ENCODE results near the gene HPCAL1.

HPCAL1 gene

DNA sequence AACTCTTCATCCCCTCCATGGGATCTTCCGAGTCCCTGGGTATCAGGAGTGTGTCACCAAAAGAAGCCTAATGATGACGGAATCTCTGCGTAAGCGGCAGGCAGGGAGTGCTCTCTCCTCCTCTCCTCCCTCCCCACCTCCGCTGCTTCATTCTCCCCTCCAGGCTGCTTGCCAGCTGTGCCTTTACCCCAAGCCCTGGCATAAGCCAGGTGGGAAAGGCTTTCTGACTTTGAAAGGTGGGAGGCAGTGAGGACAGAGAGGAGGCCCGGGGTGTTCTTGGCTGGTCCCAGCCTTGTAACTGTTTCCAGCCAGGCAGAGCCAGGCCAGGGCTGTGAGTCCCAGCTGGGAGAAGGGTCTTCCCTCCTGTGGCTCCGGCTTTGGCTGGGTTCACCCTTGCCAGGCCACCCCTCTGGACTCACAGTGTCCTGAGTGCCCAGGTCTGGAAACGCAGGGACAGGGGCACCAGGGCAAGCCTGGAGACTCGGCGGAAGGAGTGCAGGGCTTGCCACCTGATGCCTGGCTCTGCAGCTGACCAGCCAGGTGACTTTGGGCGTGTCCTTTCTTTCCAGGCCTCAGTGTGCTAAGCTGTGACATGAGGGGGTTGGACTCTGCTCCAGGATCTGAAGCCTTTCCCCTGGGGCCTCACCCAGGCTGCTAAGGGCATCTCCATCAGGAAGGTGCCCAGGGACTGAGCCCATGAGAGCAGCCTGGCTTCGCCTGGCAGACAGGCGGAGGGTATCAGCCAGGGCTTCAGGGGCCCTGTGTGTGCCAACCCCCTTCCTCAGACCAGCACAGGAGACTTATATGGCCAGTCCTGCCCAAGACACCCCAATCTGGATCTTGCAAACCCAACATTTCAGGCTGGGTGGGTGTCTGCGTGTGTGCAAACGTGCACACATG lies 32.7 kb upstream of the HPCAL1 start:
- DNase-seq, result no peak

DNA sequence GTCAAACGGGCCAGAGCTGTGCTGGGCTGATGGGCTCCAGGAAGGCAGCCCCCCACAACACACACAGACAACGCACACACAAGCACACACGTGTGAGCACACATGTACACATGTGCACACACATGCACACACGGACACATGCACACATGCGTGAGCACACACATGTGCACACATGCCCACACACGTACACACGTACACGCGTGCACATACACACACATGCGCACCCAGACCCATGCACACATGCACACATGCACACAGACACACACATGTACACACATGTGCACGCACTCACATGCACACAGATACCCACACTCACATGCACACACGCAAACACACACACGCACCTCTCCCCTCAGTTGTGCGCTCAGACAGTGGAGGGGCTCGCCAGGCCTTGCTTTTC lies 31.2 kb upstream of the HPCAL1 start:
- no peak for DNase-seq

DNA sequence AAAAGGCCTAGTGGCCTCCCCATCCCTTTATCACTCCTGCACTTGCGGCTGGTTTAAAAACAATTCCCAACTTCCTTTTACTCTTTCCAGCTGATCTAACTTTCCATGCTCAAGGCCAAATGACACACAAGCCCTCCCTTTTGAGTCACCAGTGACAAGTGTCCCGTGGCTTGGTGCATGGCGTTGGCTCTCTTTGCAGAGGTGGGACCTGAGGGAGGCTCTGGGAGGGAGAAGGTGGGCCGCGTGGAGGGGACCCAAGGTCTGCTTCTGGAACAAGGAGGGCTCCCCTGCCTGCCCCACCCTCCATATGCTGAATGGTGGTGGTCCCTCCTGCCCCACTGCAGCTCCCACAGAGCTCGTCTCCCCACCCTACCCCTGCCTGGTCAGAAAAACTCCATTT lies 30.8 kb upstream of the HPCAL1 start:
- no peak for DNase-seq

DNA sequence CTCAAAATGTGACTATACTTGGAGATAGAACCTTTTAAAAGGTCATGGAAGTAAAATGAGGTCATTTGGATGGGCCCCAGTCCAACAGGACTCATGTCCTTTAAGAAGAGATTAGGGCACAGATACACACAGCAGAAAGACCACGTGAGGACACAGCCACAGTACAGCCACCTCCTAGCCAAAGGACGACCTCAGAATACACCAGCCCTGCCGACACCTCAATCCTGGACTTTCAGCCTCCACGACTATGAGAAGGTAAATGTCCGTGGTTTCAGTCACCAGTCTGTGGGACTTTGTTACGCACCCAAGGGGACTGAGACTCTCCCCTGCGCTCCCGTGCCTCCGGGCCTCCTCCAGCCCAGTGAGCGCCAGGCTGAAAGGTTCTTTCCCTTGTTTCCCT lies 30.2 kb upstream of the HPCAL1 start:
- DNase-seq, result no peak

DNA sequence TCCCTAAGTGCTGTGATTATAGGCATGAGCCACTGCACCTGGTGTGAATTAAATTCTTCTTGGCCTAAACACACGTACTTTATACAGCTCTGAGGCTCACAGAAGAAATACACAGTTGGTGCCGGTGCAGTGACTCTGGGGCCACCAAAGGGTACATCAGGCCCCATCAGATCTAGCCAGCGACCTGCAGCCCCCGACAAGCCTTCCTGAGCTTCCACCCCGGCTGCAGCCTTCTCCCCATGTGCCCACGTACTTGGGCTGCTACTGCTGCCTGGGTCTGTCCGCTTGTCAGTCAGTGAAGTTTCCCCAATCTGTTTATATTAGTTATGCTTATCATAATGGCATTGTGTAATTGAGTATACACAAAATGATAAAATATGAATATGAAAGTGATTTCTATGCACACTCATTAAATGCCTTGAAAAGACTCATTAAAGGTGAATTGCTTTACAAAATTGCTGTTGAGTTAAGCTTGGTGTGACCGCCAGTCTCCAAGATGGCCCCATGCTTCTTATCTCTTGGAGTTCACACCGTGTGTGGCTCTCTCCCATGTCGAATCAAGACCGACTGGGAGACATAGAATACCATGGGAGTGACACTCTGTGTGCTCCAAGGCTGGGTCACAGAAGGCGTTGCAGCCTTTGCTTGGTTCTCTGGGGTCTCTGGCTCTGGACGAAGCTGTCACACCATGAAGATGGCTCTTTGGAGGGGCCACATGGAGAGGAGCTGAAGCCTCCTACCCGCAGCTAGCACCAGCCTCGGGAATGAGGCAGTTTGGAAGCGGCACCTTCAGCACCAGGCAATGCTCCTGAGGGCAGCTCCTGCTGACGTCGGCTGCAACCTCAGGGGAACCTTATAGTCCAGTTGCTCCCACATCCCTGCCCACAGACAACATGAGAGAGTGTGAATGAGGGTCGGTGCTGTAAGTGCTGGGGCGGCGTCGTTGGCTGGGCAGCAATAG lies 29.2 kb upstream of the HPCAL1 start:
- no peak for DNase-seq

DNA sequence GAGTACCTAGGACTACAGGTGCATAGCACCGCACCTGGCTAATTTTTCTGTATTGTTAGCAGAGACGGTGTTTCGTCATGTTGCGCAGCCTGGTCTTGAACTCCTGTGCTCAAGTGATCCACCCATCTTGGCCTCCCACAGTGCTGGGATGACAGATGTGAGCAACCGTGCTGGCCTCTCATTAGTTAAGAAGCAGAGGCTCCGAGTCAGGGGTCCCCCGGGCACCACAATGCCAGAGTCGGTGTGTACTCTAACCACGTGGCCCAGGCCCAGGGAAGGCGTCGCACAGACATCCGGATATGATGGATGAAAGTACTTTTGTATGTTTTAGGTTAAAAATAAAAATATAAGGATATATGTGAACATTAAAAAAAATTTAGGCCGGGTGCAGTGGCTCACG lies 28.3 kb upstream of the HPCAL1 start:
- DNase-seq, result no peak

DNA sequence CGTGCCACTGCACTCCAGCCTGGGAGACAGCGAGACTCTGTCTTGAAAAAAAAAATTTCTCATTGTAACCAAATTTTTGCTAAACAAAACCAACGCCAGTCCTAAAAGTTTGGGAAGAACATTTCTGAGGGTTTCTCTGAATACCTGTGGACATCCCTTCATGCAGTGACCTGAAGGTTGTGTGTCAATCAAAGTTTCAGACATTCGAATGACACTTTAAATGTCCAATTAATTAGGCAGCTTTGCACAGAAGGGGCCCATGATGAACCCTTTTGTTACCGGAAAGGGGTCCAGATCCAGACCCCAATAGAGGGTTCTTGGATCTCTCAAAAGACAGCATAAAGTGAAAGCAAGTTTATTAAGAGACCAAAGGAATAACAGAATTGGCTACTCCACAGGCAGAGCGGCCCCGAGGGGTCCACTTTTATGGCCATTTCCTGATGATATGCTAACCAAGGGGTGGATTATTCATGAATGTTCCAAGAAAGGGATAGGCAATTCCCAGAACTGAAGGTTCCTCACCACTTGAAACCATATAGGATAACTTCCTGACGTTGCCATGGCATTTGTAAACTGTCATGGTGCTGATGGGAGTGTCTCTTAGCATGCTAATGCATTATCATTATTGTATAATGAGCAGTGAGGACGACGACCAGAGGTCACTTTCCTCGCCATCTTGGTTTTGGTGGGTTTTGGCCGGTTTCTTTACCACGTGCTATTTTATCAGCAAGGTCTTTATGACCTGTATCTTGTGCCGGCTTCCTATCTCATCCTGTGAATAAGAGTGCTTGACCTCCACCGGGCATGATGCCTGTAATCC lies 27.5 kb upstream of the HPCAL1 start:
- DNase-seq, result no peak

DNA sequence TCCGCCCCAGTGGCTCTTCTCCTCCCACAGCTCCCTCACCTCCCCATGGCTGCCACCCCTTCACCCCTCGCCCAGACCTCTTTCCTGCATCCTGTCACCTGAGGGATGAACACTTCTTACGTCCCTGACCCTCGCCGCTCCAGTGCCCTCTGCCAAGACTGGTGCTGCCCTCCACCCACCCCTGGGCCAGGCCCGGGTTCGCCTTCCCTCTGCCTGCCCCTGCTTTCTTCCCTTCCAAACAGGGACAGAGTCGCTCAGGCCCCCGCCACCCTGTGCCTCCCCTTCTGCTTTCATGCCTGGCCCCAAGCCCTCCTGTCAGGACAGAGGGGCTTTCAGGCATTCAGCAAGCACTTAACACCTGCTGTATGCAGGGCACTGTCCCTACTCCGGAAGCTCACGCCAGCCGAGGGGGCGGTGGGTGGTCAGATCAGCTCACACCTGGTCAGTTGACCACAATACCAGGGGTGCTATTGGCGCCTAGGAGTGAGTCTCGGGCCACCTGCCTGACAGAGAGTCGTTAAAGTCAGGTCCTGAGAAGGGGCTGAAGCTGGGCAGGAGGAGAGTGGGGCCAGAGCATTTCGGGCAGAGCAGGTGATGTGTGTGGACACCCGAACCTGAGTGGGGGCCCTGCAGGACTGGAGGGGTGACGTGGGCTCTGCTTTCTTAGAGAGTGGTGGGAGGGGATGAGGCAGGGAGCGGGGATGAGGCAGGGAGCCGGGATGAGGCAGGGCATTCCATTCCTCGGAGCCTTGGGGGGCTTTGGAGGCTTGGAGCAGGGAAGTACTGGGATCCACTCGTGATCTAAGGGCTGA lies 26.0 kb upstream of the HPCAL1 start:
- no peak for DNase-seq

DNA sequence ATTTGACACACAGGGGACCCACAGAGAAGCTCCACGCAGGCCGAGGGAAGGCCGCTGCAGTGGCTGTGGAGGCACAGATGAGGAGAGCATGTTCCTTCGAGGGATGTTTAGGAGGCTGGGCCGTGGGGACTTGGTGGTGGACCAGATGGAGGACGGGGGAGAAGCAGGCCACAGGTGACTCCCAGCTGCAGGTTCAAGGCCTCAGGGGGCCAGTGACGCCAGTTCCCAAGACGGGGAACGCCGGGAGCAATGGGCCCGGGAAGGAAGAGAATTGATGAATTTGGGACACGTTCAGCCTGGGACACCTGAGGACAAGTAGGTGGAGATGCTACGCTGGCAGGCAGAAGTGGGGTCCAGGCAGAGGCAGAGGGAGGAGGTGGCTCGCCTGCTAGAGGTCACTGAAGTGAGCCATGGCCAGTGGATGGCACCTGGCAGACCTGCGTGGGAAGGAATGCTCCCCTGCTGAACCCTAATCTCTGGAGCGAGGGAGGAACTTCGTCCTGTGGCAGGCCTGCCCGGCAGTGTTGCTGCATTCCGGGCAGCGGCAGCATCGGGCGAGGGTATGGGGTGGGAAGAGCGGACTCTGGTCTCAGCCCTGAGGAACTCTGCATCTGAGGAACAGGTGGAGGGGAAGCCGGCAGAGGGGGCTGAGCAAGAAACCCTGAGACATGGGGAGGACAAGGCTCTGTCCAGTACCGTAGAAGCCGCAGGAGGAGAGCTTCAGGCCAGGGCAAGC lies 25.2 kb upstream of the HPCAL1 start:
- no peak for DNase-seq

DNA sequence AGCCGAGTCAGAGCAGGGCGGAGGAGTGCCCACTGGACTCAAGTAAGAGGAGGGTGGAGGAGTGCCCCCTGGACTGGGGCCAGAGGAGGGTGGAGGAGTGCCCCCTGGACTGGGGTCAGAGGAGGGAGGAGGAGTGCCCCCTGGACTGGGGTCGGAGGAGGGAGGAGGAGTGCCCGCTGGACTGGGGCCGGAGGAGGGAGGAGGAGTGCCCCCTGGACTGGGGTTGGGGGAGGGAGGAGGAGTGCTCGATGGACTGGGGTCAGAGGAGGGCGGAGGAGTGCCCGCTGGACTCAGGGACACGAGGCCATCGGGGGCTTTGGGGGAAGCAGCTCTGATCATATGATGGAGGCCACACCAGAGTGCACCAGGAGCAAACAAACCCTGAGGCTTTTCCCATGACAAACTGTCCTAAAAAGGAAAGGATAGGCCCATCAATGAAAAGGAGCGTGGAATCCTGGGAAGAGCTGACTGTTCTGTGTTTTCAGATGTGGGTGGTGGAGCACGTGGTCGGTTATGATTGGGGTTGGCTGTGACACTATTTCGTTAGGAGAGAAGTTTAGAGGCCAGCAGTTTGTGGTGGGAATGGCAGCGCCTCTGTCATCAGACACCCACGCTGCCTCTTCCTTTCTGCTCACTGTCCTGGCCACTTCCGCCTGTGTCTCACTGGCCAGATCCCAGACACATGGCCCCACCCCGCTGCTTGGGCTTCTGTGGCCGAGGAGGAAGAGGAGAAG lies 24.5 kb upstream of the HPCAL1 start:
- DNase-seq, result no peak

DNA sequence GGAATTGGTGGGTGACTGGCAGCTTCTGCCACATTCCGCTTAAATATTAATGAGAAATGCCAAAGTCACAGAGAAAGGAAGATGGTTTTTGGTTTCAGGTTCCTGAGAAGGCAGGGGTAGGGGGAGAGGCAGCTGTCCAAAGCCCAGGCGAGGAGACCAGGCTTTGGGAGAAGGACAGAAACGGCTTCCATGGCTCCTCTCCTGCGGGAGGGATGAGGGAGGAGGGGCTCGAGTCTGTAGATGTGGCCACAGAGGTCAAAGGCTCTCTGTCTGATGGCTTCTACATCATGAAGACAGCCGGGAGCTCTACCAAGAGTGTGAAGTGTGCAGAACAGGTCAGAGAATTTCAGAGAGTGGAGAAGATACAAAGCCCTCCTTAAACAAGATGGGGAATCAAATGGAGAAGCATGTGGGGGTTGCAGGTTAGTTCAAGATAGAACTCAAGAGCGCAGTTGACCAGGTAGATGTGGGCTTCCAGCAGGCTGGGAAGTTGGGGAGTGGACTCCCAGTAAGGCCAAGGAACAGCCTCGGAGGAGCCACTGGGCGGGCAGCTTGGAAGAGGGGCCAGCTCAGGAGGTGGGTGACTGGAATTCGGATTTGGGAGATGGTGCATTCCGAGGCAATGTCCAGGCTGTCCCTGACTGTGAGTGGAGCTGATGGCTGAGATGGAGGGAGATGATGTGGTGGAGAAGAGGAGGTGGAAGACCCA lies 23.8 kb upstream of the HPCAL1 start:
- no peak for DNase-seq

DNA sequence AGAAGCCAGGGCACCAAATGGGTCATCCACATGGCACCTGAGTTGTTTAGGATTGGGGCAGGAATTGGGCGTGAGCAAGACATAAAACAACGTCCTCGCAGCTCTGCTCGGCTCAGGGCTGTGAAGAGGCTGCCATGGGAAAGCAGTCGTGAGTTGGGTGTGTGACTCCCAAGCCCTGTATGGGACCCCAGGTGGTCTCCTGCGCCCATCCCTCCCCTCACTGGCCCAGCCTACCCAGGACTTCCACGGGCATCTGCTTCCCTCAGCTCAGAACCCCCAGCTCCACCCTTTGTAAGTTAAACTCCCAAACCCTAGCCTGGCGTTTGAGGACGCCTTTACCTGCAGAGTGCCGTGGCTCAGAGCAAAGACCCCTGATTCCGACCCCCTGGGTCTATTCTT lies 23.2 kb upstream of the HPCAL1 start:
- DNase-seq, result no peak

DNA sequence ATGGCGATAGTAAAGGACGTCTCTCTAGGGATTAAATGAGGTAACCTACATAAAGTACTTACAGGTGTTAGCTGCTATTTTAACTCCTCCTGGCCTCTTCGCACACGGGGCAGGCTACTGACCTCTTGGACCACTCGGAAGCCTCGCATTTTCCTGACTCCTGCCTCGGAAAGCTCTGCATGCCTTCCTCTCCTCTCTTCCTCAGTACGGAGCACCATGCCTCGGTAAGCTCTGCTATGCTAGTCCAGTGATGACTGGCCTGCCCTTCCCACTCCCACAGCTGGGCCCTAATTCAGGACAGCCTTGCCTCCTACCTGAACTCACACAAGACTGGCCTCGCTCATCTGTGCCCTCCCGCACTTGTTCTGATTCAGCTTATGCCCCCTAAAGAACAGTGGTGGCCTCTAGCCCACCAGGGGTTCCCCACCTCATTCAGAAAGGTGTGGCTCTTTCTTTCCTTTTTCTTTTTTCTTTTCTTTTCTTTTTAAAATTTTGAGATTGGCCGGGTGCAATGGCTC lies 22.7 kb upstream of the HPCAL1 start:
- no peak for DNase-seq

DNA sequence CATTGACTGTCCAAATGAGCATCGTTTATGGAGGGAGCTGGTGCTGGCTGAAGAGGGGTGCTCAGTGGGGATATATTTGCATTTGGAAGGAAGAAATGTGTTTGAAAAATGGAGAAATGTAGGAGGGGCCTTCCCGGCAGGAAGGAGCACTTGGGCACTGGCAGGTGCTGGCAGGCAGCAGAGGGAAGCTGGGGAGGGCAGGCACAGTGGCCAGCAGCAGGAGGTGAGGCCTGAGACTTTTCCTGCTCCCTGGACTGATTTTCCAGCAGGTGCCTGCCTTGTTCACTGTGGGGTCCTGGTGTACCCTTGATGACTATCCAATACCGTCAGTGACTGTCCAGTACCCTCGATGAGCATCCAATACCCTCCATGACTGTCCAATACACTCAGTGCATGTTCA lies 20.8 kb upstream of the HPCAL1 start:
- no peak for DNase-seq

DNA sequence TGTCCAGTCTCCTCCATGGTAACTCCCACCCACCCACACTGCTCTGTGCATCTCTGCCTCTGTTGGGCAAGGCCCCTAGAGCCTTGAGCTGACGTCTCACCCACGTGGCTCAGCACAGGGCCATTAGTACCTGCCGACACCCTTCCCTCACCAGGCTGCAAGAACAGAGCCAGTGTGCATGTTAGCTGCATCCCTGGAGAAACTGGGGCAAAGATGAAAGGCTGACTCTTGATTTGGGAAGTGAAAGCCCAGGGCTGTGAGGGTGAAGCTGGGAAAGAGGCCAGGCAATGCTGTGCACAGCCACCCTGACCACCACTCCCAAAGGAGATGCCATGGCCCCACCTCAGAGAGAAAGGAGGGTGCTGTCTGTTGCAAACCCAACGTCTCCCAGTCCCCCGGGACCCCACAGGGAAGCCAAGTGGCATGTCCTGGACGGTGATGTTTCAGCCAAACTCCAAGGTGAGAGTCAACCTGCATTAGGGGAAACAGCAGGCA lies 20.0 kb upstream of the HPCAL1 start:
- DNase-seq, result no peak

DNA sequence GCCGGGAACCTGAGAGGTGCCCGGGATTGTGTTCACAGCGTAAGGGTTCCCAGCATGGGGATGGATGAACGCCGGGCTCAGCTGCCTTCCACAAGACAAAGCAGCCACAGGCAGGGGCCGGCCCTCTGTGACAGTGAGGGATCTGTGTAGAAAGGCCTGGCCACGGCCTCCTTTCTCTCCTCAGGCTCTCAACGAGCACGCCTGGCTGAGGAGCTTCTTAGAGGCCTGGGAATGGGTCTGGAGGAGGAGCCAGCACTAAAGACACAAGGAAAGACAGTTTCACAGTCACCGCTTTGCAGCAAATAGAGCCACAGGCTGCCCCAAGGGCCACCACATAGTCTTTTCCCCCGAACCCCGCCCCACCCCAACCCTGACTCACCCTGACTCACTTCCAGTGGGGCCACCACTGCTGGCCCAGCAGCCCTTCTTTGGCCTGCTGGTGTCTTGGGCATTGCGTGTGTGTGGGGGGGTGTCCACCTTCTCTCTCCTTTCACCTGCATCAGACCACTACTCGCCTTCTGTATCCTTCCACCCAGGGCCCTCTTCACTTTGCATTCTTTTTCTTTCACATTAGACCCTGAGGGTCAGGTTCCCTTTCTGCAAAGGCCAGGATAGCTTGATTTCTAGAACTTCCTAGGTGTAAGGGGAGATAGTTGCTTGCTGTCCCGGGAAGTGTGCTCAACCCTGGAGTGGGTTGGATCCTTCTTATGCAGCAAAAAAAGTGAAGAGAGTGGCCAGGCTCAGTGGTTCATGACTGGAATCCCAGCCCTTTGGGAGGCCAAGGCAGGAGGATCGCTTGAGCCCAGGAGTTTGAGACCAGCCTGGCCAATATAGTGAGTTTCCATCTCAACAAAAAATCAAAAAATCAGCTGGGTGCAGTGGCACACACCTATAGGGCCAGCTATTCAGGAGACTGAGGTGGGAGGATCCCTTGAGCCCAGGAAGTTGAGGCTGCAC lies 19.3 kb upstream of the HPCAL1 start:
- no peak for DNase-seq

DNA sequence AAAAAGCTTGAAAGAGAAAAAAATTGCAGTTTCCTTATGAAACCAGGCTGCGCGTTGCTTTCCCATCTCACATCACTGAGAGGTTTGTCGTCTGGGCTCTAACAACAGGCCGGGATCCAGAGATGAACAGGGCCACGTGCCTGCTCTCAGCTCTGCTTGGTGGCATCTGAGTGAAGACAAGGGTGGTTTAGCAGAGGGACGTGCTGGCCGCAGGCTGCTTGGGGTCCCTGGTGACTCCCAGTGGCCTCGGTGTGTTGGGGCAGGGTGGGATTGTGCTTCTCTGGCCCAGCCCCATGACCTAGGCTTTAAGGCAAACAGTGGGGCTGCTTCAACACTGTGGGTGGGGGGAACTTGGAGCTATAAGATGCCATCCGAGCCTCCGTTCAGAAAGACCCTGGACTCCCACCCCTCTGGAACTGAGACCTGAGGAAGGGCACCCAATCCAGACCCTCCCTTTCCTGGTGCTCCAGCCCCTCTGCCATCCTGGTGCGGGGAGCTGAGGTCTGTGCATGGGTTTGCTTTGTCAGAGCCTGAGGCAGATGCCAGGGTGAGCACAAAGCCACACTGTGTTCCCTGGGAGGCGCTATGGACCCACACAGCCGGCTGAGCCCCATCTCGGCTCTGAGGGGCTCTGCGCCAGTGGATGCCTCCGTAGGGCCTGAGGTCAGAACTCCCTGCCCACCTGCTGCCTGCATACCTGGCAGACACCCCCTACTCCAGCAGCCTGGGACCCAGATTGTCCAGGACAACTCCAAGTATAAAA lies 18.4 kb upstream of the HPCAL1 start:
- no peak for DNase-seq

DNA sequence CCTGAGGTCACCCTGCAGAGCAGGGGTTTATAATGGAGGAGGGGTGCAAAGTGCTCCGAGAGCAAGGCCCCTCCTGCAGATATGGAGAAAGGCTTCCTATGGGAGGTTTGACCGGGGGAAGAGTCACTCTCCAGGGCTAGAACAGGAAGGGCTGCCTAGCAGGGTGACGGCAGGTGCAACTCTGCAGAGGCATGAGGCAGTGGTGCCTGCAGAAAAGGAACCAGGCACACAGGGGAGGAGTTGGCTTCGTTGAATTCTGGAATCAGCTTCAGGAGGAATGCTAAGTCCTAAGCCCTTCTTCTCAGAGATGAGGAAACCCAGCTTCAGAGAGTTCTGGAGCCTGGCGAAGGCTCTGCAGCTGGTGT lies 17.5 kb upstream of the HPCAL1 start:
- DNase-seq, result no peak

All from activated CD4-positive, alpha-beta T cell treated with anti-CD3 and anti-CD28 coated beads, Interleukin-2, amount 50 U/mL, for 4 hours (primary cell).